GM06990 (cell line): ENCODE results near the gene KCNG2.

Experiments
- DNase-seq: peaks from one replicate; pipeline ENCODE4 v3.0.0-alpha.2; 2011; ENCODE audit not compliant: insufficient read length; ENCODE audit errors: extremely low read depth
- H3K27me3 ChIP-seq: replicated peaks from 2 replicates; pipeline ENCODE4 v1.6.0; 2011; ENCODE audit warnings: low read length; ENCODE audit not compliant: control insufficient read depth, insufficient read depth
- H3K36me3 ChIP-seq: 2 replicates; pipeline ENCODE4 v1.5.1; 2011; ENCODE audit warnings: low read length; ENCODE audit not compliant: control insufficient read depth, insufficient read depth
- H3K4me3 ChIP-seq: replicated peaks from 2 replicates; pipeline ENCODE4 v1.5.1; 2011; ENCODE audit warnings: low read depth, mild to moderate bottlenecking, control low read depth, low read length
- TF ChIP-seq, protein P1 (sequence below): IDR thresholded peaks from 2 replicates; pipeline ENCODE4 v1.5.1; 2011; ENCODE audit warnings: low read length, control low read depth, mild to moderate bottlenecking, inconsistent platforms; ENCODE audit not compliant: insufficient read depth, poor library complexity, severe bottlenecking

The KCNG2 gene

GRCh38 chr18:79930020-79930642, 132.4 kb downstream of the KCNG2 start:
- TF ChIP-seq, protein P1, sequence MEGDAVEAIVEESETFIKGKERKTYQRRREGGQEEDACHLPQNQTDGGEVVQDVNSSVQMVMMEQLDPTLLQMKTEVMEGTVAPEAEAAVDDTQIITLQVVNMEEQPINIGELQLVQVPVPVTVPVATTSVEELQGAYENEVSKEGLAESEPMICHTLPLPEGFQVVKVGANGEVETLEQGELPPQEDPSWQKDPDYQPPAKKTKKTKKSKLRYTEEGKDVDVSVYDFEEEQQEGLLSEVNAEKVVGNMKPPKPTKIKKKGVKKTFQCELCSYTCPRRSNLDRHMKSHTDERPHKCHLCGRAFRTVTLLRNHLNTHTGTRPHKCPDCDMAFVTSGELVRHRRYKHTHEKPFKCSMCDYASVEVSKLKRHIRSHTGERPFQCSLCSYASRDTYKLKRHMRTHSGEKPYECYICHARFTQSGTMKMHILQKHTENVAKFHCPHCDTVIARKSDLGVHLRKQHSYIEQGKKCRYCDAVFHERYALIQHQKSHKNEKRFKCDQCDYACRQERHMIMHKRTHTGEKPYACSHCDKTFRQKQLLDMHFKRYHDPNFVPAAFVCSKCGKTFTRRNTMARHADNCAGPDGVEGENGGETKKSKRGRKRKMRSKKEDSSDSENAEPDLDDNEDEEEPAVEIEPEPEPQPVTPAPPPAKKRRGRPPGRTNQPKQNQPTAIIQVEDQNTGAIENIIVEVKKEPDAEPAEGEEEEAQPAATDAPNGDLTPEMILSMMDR: no peak
- Histone ChIP-seq H3K27me3 (no peaks in the 10 kb centered on the region), H3K4me3 (no peak overlapping the region), H3K36me3 (peaks cover 18% of the 10 kb centered on the region)
- no peak for DNase-seq

DNA sequence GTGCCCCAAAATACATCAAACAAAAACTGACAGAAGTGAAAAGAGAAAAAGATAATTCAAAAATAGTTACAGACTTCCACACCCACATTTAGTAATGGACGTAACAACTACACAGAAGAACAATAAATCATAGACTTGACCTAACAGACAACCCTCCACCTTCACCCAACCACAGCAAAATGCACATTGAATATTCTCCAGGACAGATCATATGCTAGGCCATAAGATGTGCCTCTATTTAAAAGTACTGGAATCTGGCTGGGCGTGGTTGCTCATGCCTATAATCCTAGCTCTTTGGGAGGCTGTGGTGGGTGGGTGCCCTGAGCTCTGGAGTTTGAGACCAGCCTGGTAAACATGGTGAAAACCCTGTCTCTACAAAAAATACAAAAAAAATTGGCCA, 133.7 kb downstream of the KCNG2 start:
- TF ChIP-seq, protein P1: no peak
- Histone ChIP-seq H3K4me3 (no peak overlapping the region), H3K36me3 (peaks cover 12% of the 10 kb centered on the region), H3K27me3 (no peaks in the 10 kb centered on the region)
- DNase-seq: no peak

- Histone ChIP-seq H3K4me3 (no peak overlapping the region), H3K36me3 (peaks cover 17% of the 10 kb centered on the region)
- TF ChIP-seq, protein P1: no peak
Observed at GRCh38 chr18:79932907-79933306, 135.2 kb downstream of the KCNG2 start.

DNA sequence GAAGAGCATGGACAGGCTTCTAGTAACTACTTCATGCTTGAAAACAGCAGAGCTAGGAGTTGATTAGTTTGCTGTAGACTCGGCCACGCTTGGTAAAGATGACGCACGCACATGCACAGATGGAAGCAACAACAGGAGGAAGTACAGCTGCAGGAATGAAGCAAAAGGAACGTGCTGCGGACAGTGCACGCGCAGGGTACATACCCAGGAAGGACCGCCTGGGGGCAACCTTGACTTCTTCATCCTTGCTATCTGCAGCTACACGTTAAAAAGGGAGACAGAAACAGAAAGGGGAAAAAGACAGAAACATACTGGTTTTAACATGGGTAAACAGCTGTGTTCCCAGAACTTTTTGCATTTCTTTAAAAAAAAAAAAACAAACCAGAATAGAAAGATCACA, 136.0 kb downstream of the KCNG2 start:
- no peaks in the 10 kb centered on the region for H3K27me3 ChIP-seq
- no peak for DNase-seq
- no peak overlapping the region for H3K4me3 ChIP-seq
- TF ChIP-seq, protein P1: no peak
- H3K36me3 ChIP-seq: peaks cover 13% of the 10 kb centered on the region

More at GRCh38 chr18:79932907-79933306, 135.2 kb downstream of the KCNG2 start:
- H3K27me3 ChIP-seq: no peaks in the 10 kb centered on the region
- no peak for DNase-seq

GRCh38 chr18:79934311-79935097, 136.8 kb downstream of the KCNG2 start:
- Histone ChIP-seq H3K36me3 (peaks cover 8% of the 10 kb centered on the region), H3K27me3 (no peaks in the 10 kb centered on the region), H3K4me3 (no peak overlapping the region)
- no peak for DNase-seq
- TF ChIP-seq, protein P1: no peak
